ENCODE data around the gene TMEM91. TPM values are rescaled to one million over a fixed set of nuclear protein-coding genes. Genes with fewer than 3 reads are reported as not detected.

Gene TMEM91
- total and polyA plus RNA-seq, 2 of the 13 experiments (the other 11 are each of a cell fraction or from before 2014, with no cell fraction given) = 6.3 to 10.3 TPM

DNA sequence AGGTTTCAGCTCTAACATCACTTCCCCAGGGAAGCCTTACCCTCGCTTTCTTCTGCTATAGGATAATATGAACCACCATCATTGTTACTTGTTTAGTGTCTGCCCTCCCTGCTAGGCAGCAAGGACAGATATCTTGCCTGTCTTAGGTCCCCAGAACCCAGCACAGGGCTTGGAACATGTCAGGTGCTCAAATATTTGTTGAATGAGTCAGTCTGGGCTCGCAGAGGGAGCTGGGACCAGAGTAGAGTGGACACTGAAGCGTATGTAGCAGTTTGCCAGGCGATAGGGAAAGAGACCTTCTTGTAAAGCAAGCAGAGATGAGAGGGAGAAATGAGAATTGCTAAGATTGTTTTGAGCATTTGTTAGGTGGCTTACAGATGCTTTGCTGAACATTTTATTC lies 33.0 kb downstream of the TMEM91 start (continued):
- TF ChIP-seq SRSF9 (IDR thresholded peaks at IDR 0.05; ENCODE audit: borderline replicate concordance, insufficient read depth, low read depth, low read length, poor library complexity, severe bottlenecking) (no peak), HDAC2 (CRISPR knock-in tag; IDR thresholded peaks at IDR 0.05) (peak; percentile 19; the same call in 1 of the 2 replicates), ZNF501 (CRISPR knock-in tag; IDR thresholded peaks at IDR 0.05) (0 out of 2 replicates have a peak, but pooled peaks have one; percentile 21), TAF15 (IDR thresholded peaks at IDR 0.05; ENCODE audit: low read depth, low read length, poor library complexity, severe bottlenecking) (no peak), GABPB1 (CRISPR knock-in tag; IDR thresholded peaks at IDR 0.05) (no peak), FOSL2 (CRISPR knock-in tag; IDR thresholded peaks at IDR 0.05) (peak; percentile 99), ZNF780A (CRISPR knock-in tag; IDR thresholded peaks at IDR 0.05) (no peak), CCAR2 (optimal IDR thresholded peaks at IDR 0.05; ENCODE audit: low read depth, low read length) (no peak), SMAD9 (CRISPR knock-in tag; IDR thresholded peaks at IDR 0.05) (no peak), ZNF383 (CRISPR knock-in tag; IDR thresholded peaks at IDR 0.05; ENCODE audit: borderline replicate concordance) (no peak), POLR2A (IDR thresholded peaks at IDR 0.05; ENCODE audit: insufficient read depth in 1 of 2, low read depth in 2 of 2, low read length in 2 of 2) (peak in 1 of 2 experiments; percentile 46; a peak in 2 of 4 replicates), XRCC5 (optimal IDR thresholded peaks at IDR 0.05; ENCODE audit: low read length) (peak; percentile 70), BHLHE40 (IDR thresholded peaks at IDR 0.05; ENCODE audit: low read length) (peak; percentile 33; the same call in 1 of the 2 replicates), JUNB (CRISPR knock-in tag; IDR thresholded peaks at IDR 0.05; ENCODE audit: borderline replicate concordance) (peak; percentile 93), SALL1 (CRISPR knock-in tag; IDR thresholded peaks at IDR 0.05) (peak; percentile 19; the same call in 1 of the 2 replicates), RBFOX2 (IDR thresholded peaks at IDR 0.05; ENCODE audit: low read depth, low read length) (no peak), ZNF335 (CRISPR knock-in tag; IDR thresholded peaks at IDR 0.05) (peak; percentile 94)
- TF ChIP-seq, protein P1, sequence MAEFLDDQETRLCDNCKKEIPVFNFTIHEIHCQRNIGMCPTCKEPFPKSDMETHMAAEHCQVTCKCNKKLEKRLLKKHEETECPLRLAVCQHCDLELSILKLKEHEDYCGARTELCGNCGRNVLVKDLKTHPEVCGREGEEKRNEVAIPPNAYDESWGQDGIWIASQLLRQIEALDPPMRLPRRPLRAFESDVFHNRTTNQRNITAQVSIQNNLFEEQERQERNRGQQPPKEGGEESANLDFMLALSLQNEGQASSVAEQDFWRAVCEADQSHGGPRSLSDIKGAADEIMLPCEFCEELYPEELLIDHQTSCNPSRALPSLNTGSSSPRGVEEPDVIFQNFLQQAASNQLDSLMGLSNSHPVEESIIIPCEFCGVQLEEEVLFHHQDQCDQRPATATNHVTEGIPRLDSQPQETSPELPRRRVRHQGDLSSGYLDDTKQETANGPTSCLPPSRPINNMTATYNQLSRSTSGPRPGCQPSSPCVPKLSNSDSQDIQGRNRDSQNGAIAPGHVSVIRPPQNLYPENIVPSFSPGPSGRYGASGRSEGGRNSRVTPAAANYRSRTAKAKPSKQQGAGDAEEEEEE (CRISPR knock-in tag; IDR thresholded peaks at IDR 0.05; ENCODE audit: borderline replicate concordance) = no peak
- TF ChIP-seq, protein P2, sequence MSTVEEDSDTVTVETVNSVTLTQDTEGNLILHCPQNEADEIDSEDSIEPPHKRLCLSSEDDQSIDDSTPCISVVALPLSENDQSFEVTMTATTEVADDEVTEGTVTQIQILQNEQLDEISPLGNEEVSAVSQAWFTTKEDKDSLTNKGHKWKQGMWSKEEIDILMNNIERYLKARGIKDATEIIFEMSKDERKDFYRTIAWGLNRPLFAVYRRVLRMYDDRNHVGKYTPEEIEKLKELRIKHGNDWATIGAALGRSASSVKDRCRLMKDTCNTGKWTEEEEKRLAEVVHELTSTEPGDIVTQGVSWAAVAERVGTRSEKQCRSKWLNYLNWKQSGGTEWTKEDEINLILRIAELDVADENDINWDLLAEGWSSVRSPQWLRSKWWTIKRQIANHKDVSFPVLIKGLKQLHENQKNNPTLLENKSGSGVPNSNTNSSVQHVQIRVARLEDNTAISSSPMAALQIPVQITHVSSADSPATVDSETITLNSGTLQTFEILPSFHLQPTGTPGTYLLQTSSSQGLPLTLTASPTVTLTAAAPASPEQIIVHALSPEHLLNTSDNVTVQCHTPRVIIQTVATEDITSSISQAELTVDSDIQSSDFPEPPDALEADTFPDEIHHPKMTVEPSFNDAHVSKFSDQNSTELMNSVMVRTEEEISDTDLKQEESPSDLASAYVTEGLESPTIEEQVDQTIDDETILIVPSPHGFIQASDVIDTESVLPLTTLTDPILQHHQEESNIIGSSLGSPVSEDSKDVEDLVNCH (CRISPR knock-in tag; IDR thresholded peaks at IDR 0.05) = no peak
- TF ChIP-seq, protein P3, sequence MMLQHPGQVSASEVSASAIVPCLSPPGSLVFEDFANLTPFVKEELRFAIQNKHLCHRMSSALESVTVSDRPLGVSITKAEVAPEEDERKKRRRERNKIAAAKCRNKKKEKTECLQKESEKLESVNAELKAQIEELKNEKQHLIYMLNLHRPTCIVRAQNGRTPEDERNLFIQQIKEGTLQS (CRISPR knock-in tag; IDR thresholded peaks at IDR 0.05) = peak; percentile 95
- TF ChIP-seq, protein P4, sequence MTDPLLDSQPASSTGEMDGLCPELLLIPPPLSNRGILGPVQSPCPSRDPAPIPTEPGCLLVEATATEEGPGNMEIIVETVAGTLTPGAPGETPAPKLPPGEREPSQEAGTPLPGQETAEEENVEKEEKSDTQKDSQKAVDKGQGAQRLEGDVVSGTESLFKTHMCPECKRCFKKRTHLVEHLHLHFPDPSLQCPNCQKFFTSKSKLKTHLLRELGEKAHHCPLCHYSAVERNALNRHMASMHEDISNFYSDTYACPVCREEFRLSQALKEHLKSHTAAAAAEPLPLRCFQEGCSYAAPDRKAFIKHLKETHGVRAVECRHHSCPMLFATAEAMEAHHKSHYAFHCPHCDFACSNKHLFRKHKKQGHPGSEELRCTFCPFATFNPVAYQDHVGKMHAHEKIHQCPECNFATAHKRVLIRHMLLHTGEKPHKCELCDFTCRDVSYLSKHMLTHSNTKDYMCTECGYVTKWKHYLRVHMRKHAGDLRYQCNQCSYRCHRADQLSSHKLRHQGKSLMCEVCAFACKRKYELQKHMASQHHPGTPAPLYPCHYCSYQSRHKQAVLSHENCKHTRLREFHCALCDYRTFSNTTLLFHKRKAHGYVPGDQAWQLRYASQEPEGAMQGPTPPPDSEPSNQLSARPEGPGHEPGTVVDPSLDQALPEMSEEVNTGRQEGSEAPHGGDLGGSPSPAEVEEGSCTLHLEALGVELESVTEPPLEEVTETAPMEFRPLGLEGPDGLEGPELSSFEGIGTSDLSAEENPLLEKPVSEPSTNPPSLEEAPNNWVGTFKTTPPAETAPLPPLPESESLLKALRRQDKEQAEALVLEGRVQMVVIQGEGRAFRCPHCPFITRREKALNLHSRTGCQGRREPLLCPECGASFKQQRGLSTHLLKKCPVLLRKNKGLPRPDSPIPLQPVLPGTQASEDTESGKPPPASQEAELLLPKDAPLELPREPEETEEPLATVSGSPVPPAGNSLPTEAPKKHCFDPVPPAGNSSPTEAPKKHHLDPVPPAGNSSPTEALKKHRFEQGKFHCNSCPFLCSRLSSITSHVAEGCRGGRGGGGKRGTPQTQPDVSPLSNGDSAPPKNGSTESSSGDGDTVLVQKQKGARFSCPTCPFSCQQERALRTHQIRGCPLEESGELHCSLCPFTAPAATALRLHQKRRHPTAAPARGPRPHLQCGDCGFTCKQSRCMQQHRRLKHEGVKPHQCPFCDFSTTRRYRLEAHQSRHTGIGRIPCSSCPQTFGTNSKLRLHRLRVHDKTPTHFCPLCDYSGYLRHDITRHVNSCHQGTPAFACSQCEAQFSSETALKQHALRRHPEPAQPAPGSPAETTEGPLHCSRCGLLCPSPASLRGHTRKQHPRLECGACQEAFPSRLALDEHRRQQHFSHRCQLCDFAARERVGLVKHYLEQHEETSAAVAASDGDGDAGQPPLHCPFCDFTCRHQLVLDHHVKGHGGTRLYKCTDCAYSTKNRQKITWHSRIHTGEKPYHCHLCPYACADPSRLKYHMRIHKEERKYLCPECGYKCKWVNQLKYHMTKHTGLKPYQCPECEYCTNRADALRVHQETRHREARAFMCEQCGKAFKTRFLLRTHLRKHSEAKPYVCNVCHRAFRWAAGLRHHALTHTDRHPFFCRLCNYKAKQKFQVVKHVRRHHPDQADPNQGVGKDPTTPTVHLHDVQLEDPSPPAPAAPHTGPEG (CRISPR knock-in tag; IDR thresholded peaks at IDR 0.05) = no peak

Data from HepG2 (cell line).